ENCODE measurements around the gene NELFA. TPM values are rescaled to one million over a fixed set of nuclear protein-coding genes. Genes with fewer than 3 reads are reported as not detected.

The NELFA gene
- 16.3 and 17.0 TPM in 2 replicates for total RNA-seq

DNA sequence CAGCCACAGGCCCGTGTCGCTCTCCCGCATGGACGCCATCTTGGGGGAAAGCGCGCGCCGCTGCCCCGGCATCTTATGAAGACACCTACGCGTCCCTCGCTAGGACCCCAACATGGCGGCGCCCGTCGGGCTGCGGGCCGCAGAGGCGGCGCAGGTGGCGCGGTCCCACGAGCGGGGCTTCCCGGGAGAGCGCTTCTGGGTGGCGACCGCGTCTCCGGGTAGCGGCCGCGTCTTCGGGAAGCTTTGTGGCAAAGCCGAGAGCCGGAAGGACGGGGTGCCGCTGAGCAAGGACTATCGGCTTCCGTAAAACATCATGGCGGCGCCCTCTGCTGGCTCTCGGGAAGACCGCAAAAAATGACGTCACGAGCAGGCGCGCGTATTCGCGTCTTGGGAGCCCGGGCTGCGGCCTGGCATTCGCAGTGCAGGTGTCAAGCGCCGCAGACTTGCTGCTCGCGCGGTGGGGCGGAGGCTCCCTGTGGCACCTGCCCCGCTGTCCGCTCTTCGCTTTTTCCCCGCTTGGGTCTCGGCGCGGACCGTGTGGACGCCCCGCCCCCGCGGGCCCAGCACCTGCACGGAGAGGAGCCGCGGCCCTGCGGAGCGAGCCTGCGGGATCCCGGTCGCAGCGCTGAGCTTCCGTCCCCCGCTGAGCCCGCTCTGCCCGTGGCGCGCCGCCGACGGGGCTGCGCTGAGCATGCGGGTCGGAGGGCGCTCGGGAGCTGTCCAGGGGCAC, at the start of gene NELFA:
Gene NELFA (minus strand): TSS at position 54 of the 730 bp plus-strand sequence. CDS start 15 bp downstream, at position 39.

Other genes starting within 250 kb of the NELFA start
- gene FGFR3, start 215.7 kb downstream of the NELFA start, total RNA-seq: 0.20 and 0.59 TPM in 2 replicates
- 64.5 and 95.2 TPM in 2 replicates for gene LETM1, start 152.8 kb downstream of the NELFA start, total RNA-seq
- gene NSD2, start 137.6 kb downstream of the NELFA start, total RNA-seq: 53.1 and 55.7 TPM in 2 replicates
- gene NAT8L, start 50.4 kb upstream of the NELFA start, total RNA-seq: 0.13 and 0.76 TPM in 2 replicates
- gene HAUS3, start 233.1 kb upstream of the NELFA start, total RNA-seq: 7.2 and 7.8 TPM in 2 replicates
- gene POLN, start 233.1 kb upstream of the NELFA start, total RNA-seq: 3.9 and 5.1 TPM in 2 replicates